ENCODE results near the gene ADAMTS3.
"Not testable (repeated sequence)": the region's sequence is repeated elsewhere in the genome, so short reads cannot be mapped to it uniquely, and the experiment has no call there.

ADAMTS3 gene

GRCh38 chr4:72432282-72432681, 136.7 kb downstream of the ADAMTS3 start:
- no peaks in the 10 kb centered on the region for H3K9me3 ChIP-seq (ENCODE audit: control insufficient read depth in 1 of 2, low read length in 2 of 2)
- H3K27ac ChIP-seq (ENCODE audit: low read length): no peak overlapping the region
- H3K36me3 ChIP-seq (ENCODE audit: control insufficient read depth in 1 of 2, insufficient read depth in 2 of 2, low read length in 2 of 2): no peaks in the 10 kb centered on the region
- H3K4me3 ChIP-seq (ENCODE audit: low read depth in 1 of 2, low read length in 2 of 2): no peak overlapping the region
- H3K4me1 ChIP-seq (ENCODE audit: control insufficient read depth in 1 of 2, insufficient read depth in 2 of 2, low read length in 2 of 2): no peaks in the 10 kb centered on the region
- H3K27me3 ChIP-seq (ENCODE audit: low read depth, low read length): no peaks in the 10 kb centered on the region

DNA sequence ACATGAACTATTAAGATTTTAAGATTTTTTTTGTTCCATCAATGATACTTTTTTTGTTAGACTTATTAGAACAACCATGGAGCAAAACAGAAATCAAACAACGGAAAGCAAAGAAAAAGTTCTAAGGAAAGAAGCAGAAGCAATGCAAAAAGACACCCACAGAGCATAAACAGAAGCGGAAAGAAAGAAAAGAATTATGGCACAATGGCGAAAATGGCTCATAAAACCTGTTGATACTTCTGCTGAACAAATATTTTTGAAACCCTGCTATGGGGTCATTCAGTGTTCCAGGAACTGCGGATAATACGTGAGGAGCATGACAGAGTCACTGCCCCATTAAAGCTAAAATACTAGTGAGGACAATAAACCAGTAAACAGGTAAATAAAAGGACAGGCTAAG, 138.0 kb downstream of the ADAMTS3 start:
- Histone ChIP-seq H3K27ac (ENCODE audit: low read length) (no peak overlapping the region), H3K4me1 (ENCODE audit: control insufficient read depth in 1 of 2, insufficient read depth in 2 of 2, low read length in 2 of 2) (no peaks in the 10 kb centered on the region), H3K36me3 (ENCODE audit: control insufficient read depth in 1 of 2, insufficient read depth in 2 of 2, low read length in 2 of 2) (no peaks in the 10 kb centered on the region), H3K4me3 (ENCODE audit: low read depth in 1 of 2, low read length in 2 of 2) (no peak overlapping the region), H3K9me3 (ENCODE audit: control insufficient read depth in 1 of 2, low read length in 2 of 2) (no peaks in the 10 kb centered on the region), H3K27me3 (ENCODE audit: low read depth, low read length) (no peaks in the 10 kb centered on the region)

GRCh38 chr4:72430050-72430449, 139.0 kb downstream of the ADAMTS3 start:
- no peak overlapping the region for H3K4me3 ChIP-seq (ENCODE audit: low read depth in 1 of 2, low read length in 2 of 2)
- no peaks in the 10 kb centered on the region for H3K27me3 ChIP-seq (ENCODE audit: low read depth, low read length)
- H3K27ac ChIP-seq (ENCODE audit: low read length): no peak overlapping the region
- H3K4me1 ChIP-seq (ENCODE audit: control insufficient read depth in 1 of 2, insufficient read depth in 2 of 2, low read length in 2 of 2): no peaks in the 10 kb centered on the region
- H3K36me3 ChIP-seq (ENCODE audit: control insufficient read depth in 1 of 2, insufficient read depth in 2 of 2, low read length in 2 of 2): no peaks in the 10 kb centered on the region
- no peaks in the 10 kb centered on the region for H3K9me3 ChIP-seq (ENCODE audit: control insufficient read depth in 1 of 2, low read length in 2 of 2)

- H3K9me3 ChIP-seq (ENCODE audit: control insufficient read depth in 1 of 2, low read length in 2 of 2): no peaks in the 10 kb centered on the region
- no peak overlapping the region for H3K4me3 ChIP-seq (ENCODE audit: low read depth in 1 of 2, low read length in 2 of 2)
- no peak overlapping the region for H3K27ac ChIP-seq (ENCODE audit: low read length)
- no peaks in the 10 kb centered on the region for H3K27me3 ChIP-seq (ENCODE audit: low read depth, low read length)
- H3K4me1 ChIP-seq (ENCODE audit: control insufficient read depth in 1 of 2, insufficient read depth in 2 of 2, low read length in 2 of 2): no peaks in the 10 kb centered on the region
- no peaks in the 10 kb centered on the region for H3K36me3 ChIP-seq (ENCODE audit: control insufficient read depth in 1 of 2, insufficient read depth in 2 of 2, low read length in 2 of 2)
Observed at GRCh38 chr4:72429397-72429889, 139.6 kb downstream of the ADAMTS3 start.

GRCh38 chr4:72427057-72427456, 142.0 kb downstream of the ADAMTS3 start:
- no peaks in the 10 kb centered on the region for H3K27me3 ChIP-seq (ENCODE audit: low read depth, low read length)
- no peaks in the 10 kb centered on the region for H3K9me3 ChIP-seq (ENCODE audit: control insufficient read depth in 1 of 2, low read length in 2 of 2)
- H3K27ac ChIP-seq (ENCODE audit: low read length): no peak overlapping the region
- H3K4me1 ChIP-seq (ENCODE audit: control insufficient read depth in 1 of 2, insufficient read depth in 2 of 2, low read length in 2 of 2): no peaks in the 10 kb centered on the region
- no peak overlapping the region for H3K4me3 ChIP-seq (ENCODE audit: low read depth in 1 of 2, low read length in 2 of 2)
- H3K36me3 ChIP-seq (ENCODE audit: control insufficient read depth in 1 of 2, insufficient read depth in 2 of 2, low read length in 2 of 2): no peaks in the 10 kb centered on the region

- not testable (repeated sequence) for H3K27me3 ChIP-seq (ENCODE audit: low read depth, low read length); H3K4me3 ChIP-seq (ENCODE audit: low read depth in 1 of 2, low read length in 2 of 2); H3K4me1 ChIP-seq (ENCODE audit: control insufficient read depth in 1 of 2, insufficient read depth in 2 of 2, low read length in 2 of 2); H3K9me3 ChIP-seq (ENCODE audit: control insufficient read depth in 1 of 2, low read length in 2 of 2); H3K27ac ChIP-seq (ENCODE audit: low read length); H3K36me3 ChIP-seq (ENCODE audit: control insufficient read depth in 1 of 2, insufficient read depth in 2 of 2, low read length in 2 of 2)
Observed at GRCh38 chr4:72425908-72426307, 143.1 kb downstream of the ADAMTS3 start.

DNA sequence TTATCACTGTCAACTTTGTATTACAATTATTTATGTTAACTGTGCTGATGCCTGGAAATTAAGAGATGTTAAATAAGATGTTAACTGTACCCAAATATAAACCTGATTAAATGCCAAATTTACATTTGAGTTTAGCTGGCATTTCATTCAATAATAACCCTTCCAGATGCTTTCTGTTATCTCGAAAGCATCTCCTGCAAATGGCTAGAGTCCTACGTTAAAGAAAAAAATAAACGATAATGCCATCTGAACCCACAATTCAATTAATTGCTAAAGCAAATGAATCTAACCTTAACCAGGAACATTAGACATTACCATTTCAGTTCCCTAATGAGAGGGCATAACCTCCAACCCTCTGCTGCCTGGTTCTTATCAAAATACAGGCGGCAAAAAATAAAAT, 145.0 kb downstream of the ADAMTS3 start:
- Histone ChIP-seq H3K36me3 (ENCODE audit: control insufficient read depth in 1 of 2, insufficient read depth in 2 of 2, low read length in 2 of 2) (no peaks in the 10 kb centered on the region), H3K27ac (ENCODE audit: low read length) (no peak overlapping the region), H3K27me3 (ENCODE audit: low read depth, low read length) (no peaks in the 10 kb centered on the region), H3K4me3 (ENCODE audit: low read depth in 1 of 2, low read length in 2 of 2) (no peak overlapping the region), H3K4me1 (ENCODE audit: control insufficient read depth in 1 of 2, insufficient read depth in 2 of 2, low read length in 2 of 2) (no peaks in the 10 kb centered on the region), H3K9me3 (ENCODE audit: control insufficient read depth in 1 of 2, low read length in 2 of 2) (no peaks in the 10 kb centered on the region)

GRCh38 chr4:72422416-72422815, 146.6 kb downstream of the ADAMTS3 start:
- no peaks in the 10 kb centered on the region for H3K36me3 ChIP-seq (ENCODE audit: control insufficient read depth in 1 of 2, insufficient read depth in 2 of 2, low read length in 2 of 2)
- no peaks in the 10 kb centered on the region for H3K9me3 ChIP-seq (ENCODE audit: control insufficient read depth in 1 of 2, low read length in 2 of 2)
- no peak overlapping the region for H3K4me3 ChIP-seq (ENCODE audit: low read depth in 1 of 2, low read length in 2 of 2)
- H3K27ac ChIP-seq (ENCODE audit: low read length): no peak overlapping the region
- no peaks in the 10 kb centered on the region for H3K27me3 ChIP-seq (ENCODE audit: low read depth, low read length)
- H3K4me1 ChIP-seq (ENCODE audit: control insufficient read depth in 1 of 2, insufficient read depth in 2 of 2, low read length in 2 of 2): peaks cover 0 to 5% of the 10 kb centered on the region in 2 donors

DNA sequence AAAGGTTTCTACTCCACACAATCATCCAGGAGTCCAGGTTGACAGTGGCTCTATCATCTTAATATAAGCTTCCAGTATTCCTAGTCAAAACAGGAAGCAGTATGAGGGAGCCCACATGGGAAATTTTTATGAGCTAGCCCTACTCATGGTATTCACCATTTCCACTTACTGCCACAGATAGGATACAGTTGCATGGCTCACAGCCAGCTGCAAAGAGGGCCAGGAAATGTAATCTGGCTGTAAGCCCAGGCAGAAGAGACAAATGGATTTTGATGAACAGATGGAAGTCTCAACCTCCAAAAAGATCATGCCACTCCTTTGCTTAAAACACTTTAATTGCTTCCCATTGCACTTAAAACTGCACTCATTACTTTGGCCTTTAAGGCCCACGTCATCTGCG, 150.6 kb downstream of the ADAMTS3 start:
- H3K9me3 ChIP-seq (ENCODE audit: control insufficient read depth in 1 of 2, low read length in 2 of 2): no peaks in the 10 kb centered on the region

GRCh38 chr4:72410158-72410557, 158.9 kb downstream of the ADAMTS3 start:
- Histone ChIP-seq H3K4me1 (ENCODE audit: control insufficient read depth in 1 of 2, insufficient read depth in 2 of 2, low read length in 2 of 2) (no peaks in the 10 kb centered on the region), H3K27me3 (ENCODE audit: low read depth, low read length) (no peaks in the 10 kb centered on the region), H3K36me3 (ENCODE audit: control insufficient read depth in 1 of 2, insufficient read depth in 2 of 2, low read length in 2 of 2) (no peaks in the 10 kb centered on the region), H3K27ac (ENCODE audit: low read length) (no peak overlapping the region), H3K9me3 (ENCODE audit: control insufficient read depth in 1 of 2, low read length in 2 of 2) (no peaks in the 10 kb centered on the region), H3K4me3 (ENCODE audit: low read depth in 1 of 2, low read length in 2 of 2) (no peak overlapping the region)

More for the DNA sequence above, 150.6 kb downstream of the ADAMTS3 start:
- H3K27ac ChIP-seq (ENCODE audit: low read length): no peak overlapping the region
- H3K36me3 ChIP-seq (ENCODE audit: control insufficient read depth in 1 of 2, insufficient read depth in 2 of 2, low read length in 2 of 2): no peaks in the 10 kb centered on the region
- peaks cover 0 to 5% of the 10 kb centered on the region in 2 donors for H3K4me1 ChIP-seq (ENCODE audit: control insufficient read depth in 1 of 2, insufficient read depth in 2 of 2, low read length in 2 of 2)
- no peak overlapping the region for H3K4me3 ChIP-seq (ENCODE audit: low read depth in 1 of 2, low read length in 2 of 2)
- no peaks in the 10 kb centered on the region for H3K27me3 ChIP-seq (ENCODE audit: low read depth, low read length)

- H3K27ac ChIP-seq (ENCODE audit: low read length): no peak overlapping the region
- no peaks in the 10 kb centered on the region for H3K4me1 ChIP-seq (ENCODE audit: control insufficient read depth in 1 of 2, insufficient read depth in 2 of 2, low read length in 2 of 2)
- no peaks in the 10 kb centered on the region for H3K36me3 ChIP-seq (ENCODE audit: control insufficient read depth in 1 of 2, insufficient read depth in 2 of 2, low read length in 2 of 2)
- H3K9me3 ChIP-seq (ENCODE audit: control insufficient read depth in 1 of 2, low read length in 2 of 2): no peaks in the 10 kb centered on the region
- no peaks in the 10 kb centered on the region for H3K27me3 ChIP-seq (ENCODE audit: low read depth, low read length)
- no peak overlapping the region for H3K4me3 ChIP-seq (ENCODE audit: low read depth in 1 of 2, low read length in 2 of 2)
Observed at GRCh38 chr4:72408568-72408967, 160.5 kb downstream of the ADAMTS3 start.

GRCh38 chr4:72405417-72405816, 163.6 kb downstream of the ADAMTS3 start:
- Histone ChIP-seq H3K27ac (ENCODE audit: low read length) (no peak overlapping the region), H3K4me1 (ENCODE audit: control insufficient read depth in 1 of 2, insufficient read depth in 2 of 2, low read length in 2 of 2) (no peaks in the 10 kb centered on the region), H3K9me3 (ENCODE audit: control insufficient read depth in 1 of 2, low read length in 2 of 2) (no peaks in the 10 kb centered on the region), H3K36me3 (ENCODE audit: control insufficient read depth in 1 of 2, insufficient read depth in 2 of 2, low read length in 2 of 2) (no peaks in the 10 kb centered on the region), H3K27me3 (ENCODE audit: low read depth, low read length) (no peaks in the 10 kb centered on the region), H3K4me3 (ENCODE audit: low read depth in 1 of 2, low read length in 2 of 2) (no peak overlapping the region)
